D721Med (cell line): Measurements from ENCODE around the gene EGFR.

Experiments used
- DNase-seq: peaks from one replicate; pipeline ENCODE4 v3.0.0; 2011; ENCODE audit warnings: low spot score; ENCODE audit not compliant: insufficient read length
- FAIRE-seq: peaks from 2 replicates; lab custom pipeline; 2011; peaks lifted over from hg19 to GRCh38; lab: Jason Lieb, UNC
- TF ChIP-seq, protein P1 (sequence below): IDR thresholded peaks from 2 replicates; pipeline ENCODE4 v1.5.1; 2012; ENCODE audit warnings: mild to moderate bottlenecking, control low read depth; ENCODE audit not compliant: insufficient read depth; ENCODE audit errors: missing control alignments

Gene EGFR

DNA sequence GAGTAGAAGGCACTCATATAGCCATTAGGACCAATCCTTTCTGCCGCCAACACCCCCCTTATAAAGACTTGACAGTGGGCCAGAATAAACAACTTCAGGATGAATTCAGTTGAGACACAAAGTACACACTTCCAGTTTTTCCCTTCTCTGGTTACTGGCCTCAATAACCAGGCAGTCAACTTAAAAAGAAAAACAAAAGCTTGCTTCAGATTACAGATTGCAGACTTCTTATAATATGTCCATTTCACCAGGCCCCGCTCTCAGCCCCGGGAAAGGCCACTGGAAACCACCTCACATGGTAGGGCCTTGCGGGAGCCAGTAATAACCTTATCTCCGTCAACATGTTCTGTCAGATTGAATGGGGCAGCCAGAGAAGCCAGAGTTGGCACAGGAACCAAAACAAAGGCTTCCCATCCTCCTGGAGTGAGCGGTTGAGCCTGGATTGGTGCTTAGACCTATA, 108.8 kb downstream of the EGFR start:
- DNase-seq, result no peak

DNA sequence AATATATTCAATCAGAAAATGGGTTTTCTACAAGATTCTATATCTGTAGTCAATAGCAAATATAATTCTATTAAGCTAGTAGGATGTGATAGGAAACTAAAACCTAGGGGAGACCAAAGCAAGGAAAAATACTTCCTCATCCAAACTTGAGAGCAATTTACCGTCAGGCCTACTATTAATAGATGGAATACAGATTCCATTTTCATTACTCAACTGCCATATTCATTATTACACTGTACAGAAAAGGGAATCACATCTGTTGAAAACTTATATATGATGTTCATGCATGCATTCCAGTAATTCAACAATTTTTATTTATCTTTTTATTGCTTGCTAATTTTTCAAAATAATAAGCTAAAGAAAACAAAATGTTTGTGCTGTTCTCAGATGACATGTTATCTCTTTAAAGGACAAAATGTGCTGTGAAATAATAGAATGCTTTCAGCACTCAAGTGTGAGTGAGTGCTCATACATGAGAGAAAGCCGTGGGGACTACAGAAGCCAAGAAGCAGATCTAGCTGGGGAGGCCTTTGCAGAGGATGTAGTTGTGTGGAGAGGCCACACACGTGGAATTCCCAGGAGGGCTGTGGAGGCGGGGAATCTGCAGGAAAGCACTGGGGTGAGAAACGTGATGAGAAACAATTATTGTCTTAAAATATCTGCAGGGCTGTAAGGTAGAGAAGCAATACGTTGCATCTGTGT, 110.0 kb downstream of the EGFR start:
- DNase-seq (no peak), FAIRE-seq (no peak)
- TF ChIP-seq, protein P1, sequence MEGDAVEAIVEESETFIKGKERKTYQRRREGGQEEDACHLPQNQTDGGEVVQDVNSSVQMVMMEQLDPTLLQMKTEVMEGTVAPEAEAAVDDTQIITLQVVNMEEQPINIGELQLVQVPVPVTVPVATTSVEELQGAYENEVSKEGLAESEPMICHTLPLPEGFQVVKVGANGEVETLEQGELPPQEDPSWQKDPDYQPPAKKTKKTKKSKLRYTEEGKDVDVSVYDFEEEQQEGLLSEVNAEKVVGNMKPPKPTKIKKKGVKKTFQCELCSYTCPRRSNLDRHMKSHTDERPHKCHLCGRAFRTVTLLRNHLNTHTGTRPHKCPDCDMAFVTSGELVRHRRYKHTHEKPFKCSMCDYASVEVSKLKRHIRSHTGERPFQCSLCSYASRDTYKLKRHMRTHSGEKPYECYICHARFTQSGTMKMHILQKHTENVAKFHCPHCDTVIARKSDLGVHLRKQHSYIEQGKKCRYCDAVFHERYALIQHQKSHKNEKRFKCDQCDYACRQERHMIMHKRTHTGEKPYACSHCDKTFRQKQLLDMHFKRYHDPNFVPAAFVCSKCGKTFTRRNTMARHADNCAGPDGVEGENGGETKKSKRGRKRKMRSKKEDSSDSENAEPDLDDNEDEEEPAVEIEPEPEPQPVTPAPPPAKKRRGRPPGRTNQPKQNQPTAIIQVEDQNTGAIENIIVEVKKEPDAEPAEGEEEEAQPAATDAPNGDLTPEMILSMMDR, result no peak

More for the DNA sequence above, 108.8 kb downstream of the EGFR start:
- TF ChIP-seq, protein P1, result no peak
- FAIRE-seq, result no peak

DNA sequence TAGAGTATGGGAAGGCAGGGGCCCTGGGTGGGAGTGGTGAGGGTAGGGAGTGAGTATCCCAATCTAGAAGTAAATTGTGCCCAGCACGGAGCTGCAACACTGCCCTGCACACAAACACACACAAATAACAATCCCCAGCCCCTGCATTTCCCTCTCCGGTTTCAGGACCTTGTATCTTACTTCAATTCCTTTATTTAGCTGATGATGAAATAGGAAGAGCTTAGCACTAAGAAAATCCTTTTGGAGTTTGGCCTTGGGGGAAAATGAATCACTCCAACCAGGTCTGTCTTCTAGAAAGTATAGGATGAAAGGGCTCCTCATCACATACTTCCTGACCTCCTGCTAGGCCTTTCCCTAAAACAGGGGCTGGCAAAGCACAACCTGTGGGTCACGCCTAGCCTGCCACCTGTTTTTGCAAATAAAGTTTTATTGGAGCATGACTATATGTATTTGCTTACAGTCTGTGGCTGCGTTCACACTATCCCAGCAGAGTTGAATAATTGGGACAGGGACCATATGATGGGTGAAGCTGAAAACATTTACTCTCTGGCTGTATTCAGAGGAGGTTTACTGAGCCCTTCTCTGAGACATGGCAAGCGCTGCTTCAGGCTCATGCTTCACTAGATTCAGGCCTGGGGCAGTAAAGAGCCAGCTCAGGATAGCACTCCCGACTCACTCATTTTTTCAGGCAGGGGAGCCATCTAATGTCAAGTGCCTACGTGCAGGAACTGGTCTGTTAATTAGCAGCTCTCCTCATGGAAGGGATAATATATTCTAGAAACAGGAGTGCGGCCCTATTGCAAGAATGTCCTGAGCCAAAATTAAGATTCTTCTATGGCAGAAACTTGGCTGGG, 111.0 kb downstream of the EGFR start:
- no peak for FAIRE-seq
- TF ChIP-seq, protein P1, result no peak
- no peak for DNase-seq

- TF ChIP-seq, protein P1, result no peak
- FAIRE-seq (no peak), DNase-seq (no peak)
Observed at GRCh38 chr7:55130395-55131141, 111.8 kb downstream of the EGFR start.

- TF ChIP-seq, protein P1, result no peak
- FAIRE-seq (no peak), DNase-seq (no peak)
Observed at GRCh38 chr7:55131142-55131929, 112.5 kb downstream of the EGFR start.

DNA sequence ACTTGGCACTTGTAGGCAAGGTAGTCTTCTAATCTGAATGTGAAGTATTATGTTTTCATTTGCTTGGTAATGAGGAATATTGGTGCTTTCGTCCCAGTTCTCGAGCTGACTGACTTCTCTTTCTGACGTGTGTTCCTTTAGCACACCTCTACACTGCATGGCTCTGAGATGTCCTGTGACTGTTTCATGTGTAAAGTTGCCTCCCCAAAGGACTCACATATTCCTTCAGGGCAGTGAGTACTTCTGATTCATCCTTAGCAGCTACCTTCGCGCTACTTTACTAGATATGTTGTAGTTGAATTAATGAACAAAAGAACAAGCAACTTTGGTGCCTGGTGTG, 113.7 kb downstream of the EGFR start:
- no peak for FAIRE-seq
- DNase-seq, result no peak
- TF ChIP-seq, protein P1, result no peak
